Glutamatergic neuron (in vitro differentiated cells): ENCODE data around the gene TNS3. TPM values are rescaled to one million over a fixed set of nuclear protein-coding genes. Genes with fewer than 3 reads are reported as not detected.

ENCODE experiments used
- DNase-seq: peaks from one replicate; pipeline ENCODE4 v3.0.0; 2022
- H3K27ac Mint-ChIP-seq: one replicate; pipeline ENCODE4 v1.8.0; 2020; ENCODE audit warnings: mild to moderate bottlenecking, mixed read lengths, inconsistent platforms; ENCODE audit not compliant: unreplicated experiment
- H3K27me3 Mint-ChIP-seq: one replicate; pipeline ENCODE4 v1.8.0; 2020; ENCODE audit warnings: mild to moderate bottlenecking, moderate library complexity, mixed read lengths, inconsistent platforms; ENCODE audit not compliant: unreplicated experiment
- H3K36me3 Mint-ChIP-seq: one replicate; pipeline ENCODE4 v1.8.0; 2020; ENCODE audit warnings: mild to moderate bottlenecking, mixed read lengths, inconsistent platforms; ENCODE audit not compliant: unreplicated experiment
- H3K4me1 Mint-ChIP-seq: one replicate; pipeline ENCODE4 v1.8.0; 2020; ENCODE audit warnings: mild to moderate bottlenecking, low read depth, mixed read lengths, inconsistent platforms; ENCODE audit not compliant: unreplicated experiment
- H3K4me3 Mint-ChIP-seq: one replicate; pipeline ENCODE4 v1.8.0; 2020; ENCODE audit warnings: mild to moderate bottlenecking, mixed read lengths, inconsistent platforms; ENCODE audit not compliant: unreplicated experiment
- H3K9me3 Mint-ChIP-seq: one replicate; pipeline ENCODE4 v1.8.0; 2020; ENCODE audit warnings: mild to moderate bottlenecking, moderate library complexity, mixed read lengths, inconsistent platforms; ENCODE audit not compliant: unreplicated experiment
- total RNA-seq: library from RNA; stranded (reverse); fragmentation: NEBNext Ultra II Directional; extraction: Animal tissue kit (Norgen Biotek cat#: 25700); gene quantifications from one replicate; pipeline ENCODE4 v1.2.1, GENCODE V29; 2021; ENCODE audit not compliant: unreplicated experiment
- TF ChIP-seq, protein P1 (sequence below): fragments of 200-600 bp; sonication (generic); IDR thresholded peaks from one replicate; pipeline ENCODE4 v1.5.0; 2021; ENCODE audit not compliant: partially characterized antibody, unreplicated experiment

The TNS3 gene
- total RNA-seq, 1 donor from 2014 or later: 3.8 TPM

DNA sequence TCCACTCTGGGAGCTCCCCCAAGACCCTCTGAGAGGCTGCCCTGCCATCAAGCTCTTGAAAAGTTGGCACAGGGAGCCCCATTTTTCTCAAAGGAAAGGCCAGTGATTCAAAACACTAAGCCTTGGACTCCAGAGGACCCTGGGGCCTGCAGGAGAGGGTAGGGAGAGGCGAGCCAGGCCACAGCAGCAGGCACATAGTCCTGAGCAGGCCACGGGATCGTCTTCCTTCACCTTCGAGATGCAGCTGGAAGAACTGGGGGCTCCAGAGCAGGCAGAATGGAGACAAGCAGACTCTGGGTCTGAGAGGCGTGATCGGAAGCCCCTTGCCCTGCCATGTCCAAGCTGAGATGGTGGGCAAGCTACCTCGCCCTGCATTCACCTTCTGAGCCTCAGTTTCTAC lies 13.9 kb downstream of the TNS3 start:
- TF ChIP-seq, protein P1, sequence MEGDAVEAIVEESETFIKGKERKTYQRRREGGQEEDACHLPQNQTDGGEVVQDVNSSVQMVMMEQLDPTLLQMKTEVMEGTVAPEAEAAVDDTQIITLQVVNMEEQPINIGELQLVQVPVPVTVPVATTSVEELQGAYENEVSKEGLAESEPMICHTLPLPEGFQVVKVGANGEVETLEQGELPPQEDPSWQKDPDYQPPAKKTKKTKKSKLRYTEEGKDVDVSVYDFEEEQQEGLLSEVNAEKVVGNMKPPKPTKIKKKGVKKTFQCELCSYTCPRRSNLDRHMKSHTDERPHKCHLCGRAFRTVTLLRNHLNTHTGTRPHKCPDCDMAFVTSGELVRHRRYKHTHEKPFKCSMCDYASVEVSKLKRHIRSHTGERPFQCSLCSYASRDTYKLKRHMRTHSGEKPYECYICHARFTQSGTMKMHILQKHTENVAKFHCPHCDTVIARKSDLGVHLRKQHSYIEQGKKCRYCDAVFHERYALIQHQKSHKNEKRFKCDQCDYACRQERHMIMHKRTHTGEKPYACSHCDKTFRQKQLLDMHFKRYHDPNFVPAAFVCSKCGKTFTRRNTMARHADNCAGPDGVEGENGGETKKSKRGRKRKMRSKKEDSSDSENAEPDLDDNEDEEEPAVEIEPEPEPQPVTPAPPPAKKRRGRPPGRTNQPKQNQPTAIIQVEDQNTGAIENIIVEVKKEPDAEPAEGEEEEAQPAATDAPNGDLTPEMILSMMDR: no peak
- DNase-seq: no peak
- peaks cover 4% of the 10 kb centered on the region for H3K9me3 Mint-ChIP-seq
- H3K4me3 Mint-ChIP-seq: no peak overlapping the region
- H3K27me3 Mint-ChIP-seq: peaks cover 7% of the 10 kb centered on the region
- H3K27ac Mint-ChIP-seq: no peak overlapping the region
- H3K36me3 Mint-ChIP-seq: no peaks in the 10 kb centered on the region
- peaks cover 12% of the 10 kb centered on the region for H3K4me1 Mint-ChIP-seq

DNA sequence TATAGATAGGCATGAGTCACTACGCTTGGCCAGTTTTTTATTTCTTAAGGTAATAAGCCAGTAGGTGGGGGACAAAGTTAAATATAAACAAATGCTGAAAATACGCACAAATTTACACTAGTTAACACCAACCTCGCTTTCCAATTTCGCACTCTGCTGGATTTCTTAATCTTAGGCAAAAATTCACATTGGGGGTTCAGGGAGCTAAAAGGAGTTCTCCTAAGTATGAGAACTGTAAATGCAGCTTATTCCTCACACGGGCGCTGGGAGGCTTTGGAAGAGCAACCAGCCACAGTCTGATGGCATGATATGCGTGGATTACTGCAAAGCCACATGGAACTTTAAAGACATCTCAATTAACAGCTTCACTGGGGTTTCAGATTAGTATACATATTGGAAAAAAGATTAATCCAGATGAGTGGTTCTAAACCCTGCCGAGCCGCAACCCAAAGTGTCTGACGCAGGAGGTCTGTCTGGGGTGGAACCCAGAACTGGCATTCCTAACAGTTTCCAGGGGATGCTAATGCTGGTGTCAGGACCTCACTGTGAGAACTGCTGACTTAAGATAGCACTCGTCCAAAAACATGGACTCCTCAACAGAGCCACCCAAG lies 16.2 kb downstream of the TNS3 start:
- TF ChIP-seq, protein P1: no peak
- no peak for DNase-seq
- Mint-ChIP-seq H3K4me1 (peaks cover 5% of the 10 kb centered on the region), H3K9me3 (peaks cover 4% of the 10 kb centered on the region), H3K4me3 (no peak overlapping the region), H3K27me3 (peaks cover 7% of the 10 kb centered on the region), H3K36me3 (no peaks in the 10 kb centered on the region), H3K27ac (no peak overlapping the region)

DNA sequence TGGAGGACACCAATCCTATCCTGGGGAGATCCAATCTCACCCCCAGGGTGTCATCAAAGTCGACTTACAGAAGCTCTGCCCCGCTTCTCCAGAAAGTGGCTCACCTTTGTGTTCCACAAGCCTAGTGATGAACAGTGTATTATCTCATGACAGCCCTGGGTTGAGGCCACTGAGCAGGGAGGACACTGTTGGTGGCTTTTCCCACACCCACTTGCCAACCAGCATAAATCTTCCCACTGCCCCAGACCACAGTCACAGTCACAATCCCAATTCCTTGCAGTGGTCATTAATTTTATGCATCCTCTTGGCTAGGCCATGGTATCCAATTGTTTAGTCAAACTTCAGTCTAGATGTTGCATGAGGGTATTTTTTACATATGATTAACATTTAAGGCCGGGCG lies 18.4 kb downstream of the TNS3 start:
- H3K27me3 Mint-ChIP-seq: peaks cover 7% of the 10 kb centered on the region
- H3K4me3 Mint-ChIP-seq: no peak overlapping the region
- TF ChIP-seq, protein P1: no peak
- no peak for DNase-seq
- no peak overlapping the region for H3K27ac Mint-ChIP-seq
- H3K9me3 Mint-ChIP-seq: peaks cover 2% of the 10 kb centered on the region
- no peaks in the 10 kb centered on the region for H3K36me3 Mint-ChIP-seq
- peaks cover under 1% of the 10 kb centered on the region for H3K4me1 Mint-ChIP-seq

DNA sequence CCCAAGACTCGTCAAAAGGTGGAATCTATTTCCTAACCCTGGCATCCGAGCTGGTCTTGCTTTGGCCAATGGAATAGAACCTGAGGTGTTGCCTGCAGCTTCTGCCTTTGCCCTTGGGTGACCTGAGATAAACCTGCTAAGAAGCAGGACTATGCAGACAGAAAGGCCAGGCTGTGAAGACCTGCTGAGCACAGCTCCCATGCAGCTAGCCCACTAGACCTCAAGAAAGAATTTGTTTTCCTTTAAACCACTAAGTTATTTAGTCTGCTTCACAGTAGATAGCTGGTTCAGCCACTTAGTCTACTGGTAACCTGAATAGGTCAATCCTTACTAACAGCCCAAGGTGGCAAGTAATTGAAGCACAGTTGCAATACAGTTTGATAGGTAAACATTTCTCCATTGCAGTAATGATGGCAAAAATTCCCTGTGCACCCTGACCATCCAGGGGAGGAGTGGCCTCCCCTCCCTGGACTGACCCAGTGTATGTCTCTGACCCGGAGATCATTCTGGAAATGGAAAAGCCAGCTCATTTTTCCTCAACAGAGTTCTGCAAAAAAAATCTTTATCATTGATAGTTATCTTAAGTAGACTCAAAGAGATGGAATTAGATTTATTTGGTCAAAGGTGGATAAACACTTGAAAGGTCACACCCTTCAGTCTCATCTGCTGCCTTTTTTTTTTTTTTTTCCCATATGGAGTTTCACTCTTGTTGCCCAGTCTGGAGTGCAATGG lies 20.0 kb downstream of the TNS3 start:
- TF ChIP-seq, protein P1: no peak
- no peak overlapping the region for H3K27ac Mint-ChIP-seq
- H3K27me3 Mint-ChIP-seq: peaks cover 7% of the 10 kb centered on the region
- no peaks in the 10 kb centered on the region for H3K36me3 Mint-ChIP-seq
- no peak for DNase-seq
- H3K9me3 Mint-ChIP-seq: peaks cover 2% of the 10 kb centered on the region
- H3K4me1 Mint-ChIP-seq: no peaks in the 10 kb centered on the region
- H3K4me3 Mint-ChIP-seq: no peak overlapping the region
